Epidermal melanocyte (primary cell): ENCODE data around the gene MFSD1.
"Not testable (repeated sequence)": the region's sequence is repeated elsewhere in the genome, so short reads cannot be mapped to it uniquely, and the experiment has no call there.

Experiments used
- DNase-seq: peaks from one replicate; pipeline ENCODE4 v3.0.0; 2011; ENCODE audit warnings: low spot score; ENCODE audit not compliant: insufficient read length

MFSD1 gene

GRCh38 chr3:158776531-158776930 is 25.3 kb upstream of the MFSD1 start:
- no peak for DNase-seq

- no peak for DNase-seq
Observed at GRCh38 chr3:158777161-158777873, 24.5 kb upstream of the MFSD1 start.

- no peak for DNase-seq
Observed at GRCh38 chr3:158780766-158781165, 21.1 kb upstream of the MFSD1 start.

GRCh38 chr3:158781191-158781590 is 20.7 kb upstream of the MFSD1 start:
- DNase-seq: no peak

DNA sequence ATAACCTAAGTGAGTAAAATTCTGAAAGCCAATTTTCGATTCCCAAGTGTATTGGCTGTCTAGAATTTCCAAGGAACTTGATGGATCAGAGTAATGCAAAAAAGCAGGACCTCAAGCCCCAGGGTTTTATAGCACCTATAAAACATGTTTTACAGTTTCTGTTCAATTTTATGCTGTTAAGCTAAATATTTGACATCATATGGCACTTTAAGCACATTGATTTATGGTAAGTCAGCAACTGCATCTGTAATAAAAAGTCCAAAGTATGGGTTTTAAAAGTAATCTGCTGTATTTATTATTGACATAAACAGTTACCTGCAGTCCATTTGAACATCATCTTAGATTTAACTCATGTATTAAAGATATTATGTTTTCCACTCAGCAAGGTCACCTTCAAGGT is 20.0 kb upstream of the MFSD1 start:
- DNase-seq: no peak

GRCh38 chr3:158782283-158782989 is 19.4 kb upstream of the MFSD1 start:
- DNase-seq: no peak

- no peak for DNase-seq
Observed at GRCh38 chr3:158783051-158783450, 18.8 kb upstream of the MFSD1 start.

DNA sequence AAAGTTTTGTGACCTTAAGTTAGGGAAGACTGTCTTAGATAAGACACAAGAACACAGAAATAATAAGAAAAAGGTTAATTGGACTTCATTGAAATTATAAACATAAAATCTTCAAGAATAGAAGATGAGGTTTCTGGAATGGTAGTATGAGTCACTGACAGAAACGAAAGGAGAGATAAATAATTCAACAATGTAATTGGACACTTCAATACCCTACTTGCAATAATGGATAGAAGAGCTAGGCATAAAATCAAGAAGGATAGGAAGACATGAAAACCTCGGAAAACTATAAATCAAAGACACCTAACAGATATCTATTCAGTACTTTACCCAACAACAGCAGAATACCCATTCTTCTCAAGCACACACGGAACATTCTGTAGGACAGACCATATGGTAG is 15.9 kb upstream of the MFSD1 start:
- no peak for DNase-seq

DNA sequence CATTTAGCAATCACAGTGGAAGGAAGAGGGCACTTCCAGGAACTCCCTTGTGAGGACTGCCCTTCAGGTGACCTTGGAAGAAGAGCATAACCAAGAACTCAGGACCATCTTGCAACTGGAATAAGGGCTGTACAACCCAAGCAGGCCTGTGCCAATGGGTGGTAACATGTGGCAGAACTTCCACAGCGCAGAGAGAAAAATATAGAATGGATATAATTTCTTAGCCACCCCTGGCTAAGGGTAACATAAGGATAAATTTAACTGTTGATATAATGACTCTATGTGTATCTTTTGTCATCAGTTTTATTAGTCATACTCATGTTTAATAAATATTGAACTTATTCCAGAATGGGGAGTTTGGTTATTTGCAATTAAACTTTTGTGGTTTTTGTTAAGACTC is 13.4 kb upstream of the MFSD1 start:
- no peak for DNase-seq

GRCh38 chr3:158789592-158789991 is 12.3 kb upstream of the MFSD1 start:
- no peak for DNase-seq

GRCh38 chr3:158790901-158791589 is 10.8 kb upstream of the MFSD1 start:
- peak; percentile 50 for DNase-seq

DNA sequence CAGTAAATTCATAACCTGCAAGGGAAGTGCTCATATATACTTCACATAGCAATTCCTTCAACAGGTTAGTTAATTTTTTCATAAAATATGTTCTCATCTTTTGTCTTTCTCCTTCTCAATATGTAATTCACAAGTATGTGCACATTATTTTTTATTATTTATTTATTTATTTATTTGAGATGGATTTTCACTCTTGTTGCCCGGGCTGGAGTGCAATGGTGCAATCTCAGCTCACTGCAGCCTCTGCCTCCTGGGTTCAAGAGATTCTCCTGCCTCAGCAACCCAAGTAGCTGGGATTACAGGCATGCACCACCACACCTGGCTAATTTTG is 10.3 kb upstream of the MFSD1 start:
- not testable (repeated sequence) for DNase-seq

- DNase-seq: no peak
Observed at GRCh38 chr3:158792709-158793108, 9.1 kb upstream of the MFSD1 start.

DNA sequence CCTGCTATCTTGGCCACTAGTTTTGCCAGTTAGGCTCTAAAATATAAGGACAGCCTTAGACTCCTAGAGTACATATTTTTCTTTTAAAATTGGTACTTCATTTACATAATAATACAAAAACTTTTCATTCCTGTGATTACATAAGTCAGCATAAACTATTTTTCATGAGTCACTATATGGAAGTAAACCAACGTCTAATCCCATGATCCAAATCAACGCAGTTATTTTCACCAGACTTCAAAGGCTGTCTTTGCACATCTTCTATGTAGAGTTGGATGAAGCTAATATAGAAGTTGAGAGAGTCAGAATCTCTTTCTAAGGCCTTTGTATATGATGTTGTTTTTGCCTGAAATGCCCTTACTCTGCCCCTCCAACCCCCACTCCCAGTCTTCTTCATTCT is 7.6 kb upstream of the MFSD1 start:
- DNase-seq: no peak

GRCh38 chr3:158794936-158795518 is 6.8 kb upstream of the MFSD1 start:
- no peak for DNase-seq

GRCh38 chr3:158801201-158801600 is 653 bp upstream of the MFSD1 start:
- no peak for DNase-seq

- no peak for DNase-seq
Observed at GRCh38 chr3:158802409-158803268, 785 bp downstream of the MFSD1 start.

DNA sequence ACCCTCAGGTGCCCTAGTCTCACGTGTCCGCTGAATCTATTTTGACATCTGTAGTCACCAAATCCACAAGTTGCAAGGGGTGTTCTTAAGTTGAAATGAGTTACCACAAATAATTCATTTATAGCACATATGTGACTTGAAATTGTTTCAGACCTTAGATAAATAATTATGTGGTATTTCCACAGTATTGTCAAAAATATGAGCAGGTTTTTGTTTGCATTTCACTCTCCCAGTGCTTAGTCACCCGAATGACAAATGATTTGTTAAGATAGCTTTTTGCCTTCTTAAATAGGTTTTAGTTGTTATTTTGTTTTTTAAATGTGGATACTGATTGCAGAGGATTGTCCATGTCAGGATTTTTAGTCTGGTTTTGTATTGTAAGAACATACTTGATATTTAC is 2.6 kb downstream of the MFSD1 start:
- no peak for DNase-seq

DNA sequence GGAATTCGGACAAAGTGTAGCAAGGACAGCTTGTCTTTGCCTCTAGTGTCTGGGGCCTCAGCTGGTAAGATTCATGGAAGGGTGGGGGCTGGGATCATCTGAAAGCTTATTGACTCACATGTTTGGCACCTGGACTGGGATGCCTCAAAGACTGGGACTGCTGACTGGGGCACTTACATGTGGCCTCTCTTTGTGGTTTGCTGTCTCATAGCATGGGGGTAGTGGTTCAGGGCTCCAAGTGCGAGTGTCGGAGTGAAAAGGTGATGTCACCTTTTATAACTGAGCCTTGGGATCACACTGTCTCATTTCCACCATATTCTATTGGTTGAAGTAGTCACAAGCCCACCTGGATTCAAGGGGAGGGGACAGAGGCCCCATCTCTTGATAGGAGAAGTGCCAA is 6.8 kb downstream of the MFSD1 start:
- no peak for DNase-seq

- DNase-seq: no peak
Observed at GRCh38 chr3:158809642-158810041, 7.8 kb downstream of the MFSD1 start.
